T-helper 2 cell (primary cell): ENCODE data around the gene STRN3.
A peak's percentile ranks its signal among the peaks of the same experiment; 100 is the strongest.
"Not testable (repeated sequence)": the region's sequence is repeated elsewhere in the genome, so short reads cannot be mapped to it uniquely, and the experiment has no call there.

Experiments
- DNase-seq, 5 experiments: peaks; one replicate each; pipeline versions ENCODE4 v3.0.0 to v3.0.0-alpha.2; 2012 to 2022

Gene STRN3

GRCh38 chr14:31030469-31030868 lies 4.3 kb upstream of the STRN3 start:
- no peak for DNase-seq

GRCh38 chr14:31029016-31029970 lies 3.1 kb upstream of the STRN3 start:
- peak in 1 of 5 experiments; percentile 33 for DNase-seq

DNA sequence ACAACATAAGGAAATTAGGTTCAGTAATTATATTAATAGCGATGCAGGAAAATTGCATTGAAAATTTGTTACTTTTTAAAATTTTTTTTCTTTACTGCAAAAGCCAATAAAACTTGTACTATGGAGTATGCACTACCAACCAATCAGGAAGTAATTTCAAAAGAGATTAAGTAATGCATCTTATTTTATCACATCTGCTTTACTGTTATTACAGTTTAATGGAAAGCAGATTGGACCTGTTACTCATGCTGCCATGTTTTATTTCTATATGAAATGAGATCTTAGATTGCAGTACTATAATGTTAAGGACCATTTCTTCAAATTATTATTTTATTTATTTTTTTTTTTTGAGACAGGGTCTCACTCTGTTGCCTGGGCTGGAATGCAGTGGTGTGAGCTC lies 1.7 kb upstream of the STRN3 start:
- no peak for DNase-seq

DNA sequence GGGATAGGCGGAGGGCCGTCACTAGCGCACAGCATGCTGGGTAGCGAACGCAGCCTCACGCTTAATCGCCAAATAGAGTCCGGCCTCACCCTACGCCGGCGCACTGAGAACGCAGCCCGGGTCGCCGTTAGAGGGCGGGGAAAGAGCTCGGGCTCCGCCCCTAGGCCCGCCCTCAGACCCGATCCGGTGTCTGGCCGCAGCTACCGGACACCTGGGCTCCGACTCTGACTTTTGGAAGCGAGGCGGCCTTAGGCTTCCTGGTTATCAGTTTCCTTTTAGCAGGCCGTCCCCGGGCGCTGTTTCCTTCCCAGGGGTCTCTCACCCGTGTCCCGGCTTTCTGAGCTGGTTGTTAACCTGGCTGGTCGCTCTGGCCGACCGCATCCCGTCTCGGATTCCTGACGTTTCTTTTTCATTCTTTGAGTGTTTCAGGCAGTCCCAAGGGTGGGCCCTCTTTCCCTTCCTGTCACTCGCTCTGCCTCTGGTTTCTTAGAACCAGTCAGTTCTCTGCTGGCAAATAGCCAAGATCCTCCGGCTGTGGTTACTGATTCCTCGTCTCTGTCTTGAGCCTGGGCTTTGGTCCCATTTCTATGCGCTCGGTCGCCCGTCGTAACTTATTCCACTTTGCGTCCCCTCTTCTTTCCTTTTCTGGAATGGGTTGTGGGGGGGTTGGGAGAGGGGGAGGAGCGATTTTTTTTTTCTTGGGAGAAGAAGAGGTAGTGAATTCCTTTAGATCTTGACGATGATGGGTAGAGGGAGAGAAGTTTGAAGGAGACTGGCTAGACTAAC lies 464 bp upstream of the STRN3 start:
- DNase-seq = peak; percentile 74 to 97 (median 84)

- peak; percentile 25 to 61 (median 40) for DNase-seq
These were observed 657 bp downstream of the STRN3 start, which contains the start of gene AP4S1 for GRCh38 chr14:31025367-31026076. AP4S1 (plus strand) TSS chr14:31025649; CDS start chr14:31066197, 40,548 bp downstream.

GRCh38 chr14:31024577-31025366 lies 1.4 kb downstream of the STRN3 start:
- peak in 1 of 5 experiments; percentile 9 for DNase-seq

DNA sequence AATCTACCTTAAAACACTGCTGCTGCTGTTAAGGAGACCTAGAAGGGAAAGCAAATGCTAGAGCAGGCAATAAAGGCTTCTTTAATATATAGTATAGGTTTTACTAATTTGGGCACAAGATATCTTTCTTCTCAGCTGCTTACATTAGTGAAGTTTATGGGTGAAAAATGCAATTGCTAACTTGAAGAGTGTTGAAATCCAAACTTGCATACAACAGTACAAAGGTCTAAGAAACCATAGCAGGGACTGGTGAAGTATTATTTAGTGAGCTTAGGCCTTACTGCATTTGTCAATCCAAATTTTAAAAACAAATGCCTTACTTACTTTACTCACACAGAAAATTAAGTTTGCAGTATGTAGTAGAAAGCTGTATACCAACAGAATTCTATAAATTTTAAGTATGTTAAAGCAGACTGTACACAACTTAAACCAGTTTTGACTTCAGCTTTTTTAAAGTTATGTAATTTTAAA lies 2.1 kb downstream of the STRN3 start:
- no peak for DNase-seq

DNA sequence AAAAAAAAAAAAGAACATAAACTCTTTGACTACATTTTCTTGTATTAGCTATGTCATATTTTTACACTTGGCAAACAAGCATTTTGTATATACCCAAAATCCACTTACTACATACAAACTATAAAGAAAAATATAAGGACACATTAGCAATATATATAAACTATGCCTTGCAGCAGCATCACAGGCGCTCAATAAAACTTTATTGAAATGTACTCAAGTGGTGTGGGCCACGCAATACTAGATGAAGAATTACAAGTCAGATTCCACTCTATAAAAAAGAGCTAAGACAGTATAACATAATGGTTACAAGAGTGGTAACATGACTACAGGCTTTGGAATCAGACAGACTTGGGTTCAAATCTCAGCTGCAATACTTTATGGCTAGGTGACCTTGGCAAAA lies 3.8 kb downstream of the STRN3 start:
- no peak for DNase-seq

DNA sequence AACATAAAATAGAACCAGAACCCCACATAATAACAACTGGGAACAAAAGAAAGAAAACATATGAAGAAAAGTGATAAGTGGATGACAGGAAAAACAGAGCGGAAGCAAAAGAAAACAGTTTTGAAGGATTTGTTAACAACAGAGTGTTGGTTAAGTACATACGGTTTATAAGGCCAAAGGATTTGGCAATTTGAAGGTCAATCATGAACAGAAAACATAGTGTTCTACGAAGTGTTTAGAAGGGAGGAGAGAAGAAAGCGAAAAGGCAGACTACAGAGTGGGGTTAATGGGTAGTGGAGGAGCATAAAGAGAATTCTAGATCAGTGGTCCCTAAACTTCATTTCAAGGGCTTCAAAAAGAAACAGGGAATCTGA lies 4.6 kb downstream of the STRN3 start:
- no peak for DNase-seq

- no peak for DNase-seq
These were observed 5.2 kb downstream of the STRN3 start for GRCh38 chr14:31020834-31021575.

- no peak for DNase-seq
These were observed 8.0 kb downstream of the STRN3 start for GRCh38 chr14:31018057-31018645.

DNA sequence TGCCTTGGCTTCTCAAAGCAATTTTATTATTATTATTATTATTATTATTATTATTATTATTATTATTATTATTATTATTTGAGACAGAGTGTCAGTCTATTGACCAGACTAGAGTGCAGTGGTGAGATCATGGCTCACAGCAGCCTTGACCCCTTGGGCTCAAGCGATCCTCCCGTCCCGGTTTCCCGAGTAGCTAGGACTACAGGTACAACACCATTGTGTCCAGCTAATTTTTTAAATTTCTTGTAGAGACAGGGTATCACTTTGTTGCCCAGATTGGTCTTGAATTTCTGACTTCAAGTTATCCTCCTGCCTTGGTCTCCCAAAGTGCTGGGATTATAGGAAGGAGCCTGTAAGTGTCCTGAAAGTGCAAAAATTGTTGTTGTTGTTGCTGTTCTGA lies 12.3 kb downstream of the STRN3 start:
- DNase-seq = no peak

DNA sequence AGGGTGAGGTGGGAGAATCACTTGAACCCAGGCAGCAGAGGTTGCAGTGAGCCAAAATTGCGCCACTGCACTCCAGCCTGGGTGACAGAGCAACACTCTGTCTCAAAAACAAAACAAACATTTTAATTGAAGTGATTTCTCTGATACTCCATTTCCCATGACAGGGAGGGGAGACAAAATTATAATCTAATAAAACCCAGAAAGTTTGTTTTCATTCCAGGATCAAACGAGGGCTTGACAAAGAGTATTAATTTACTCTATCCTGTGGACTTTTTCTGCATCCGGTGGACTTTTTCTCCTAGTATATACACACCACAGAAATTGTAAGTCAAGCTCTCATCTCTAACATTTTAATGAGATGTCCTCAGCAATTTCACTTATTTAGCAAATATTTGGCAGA lies 15.2 kb downstream of the STRN3 start:
- DNase-seq = no peak

- DNase-seq = no peak
These were observed 16.2 kb downstream of the STRN3 start for GRCh38 chr14:31009836-31010574.

- no peak for DNase-seq
These were observed 19.5 kb downstream of the STRN3 start for GRCh38 chr14:31006703-31007102.

- DNase-seq = not testable (repeated sequence)
These were observed 22.2 kb downstream of the STRN3 start for GRCh38 chr14:31004007-31004406.

DNA sequence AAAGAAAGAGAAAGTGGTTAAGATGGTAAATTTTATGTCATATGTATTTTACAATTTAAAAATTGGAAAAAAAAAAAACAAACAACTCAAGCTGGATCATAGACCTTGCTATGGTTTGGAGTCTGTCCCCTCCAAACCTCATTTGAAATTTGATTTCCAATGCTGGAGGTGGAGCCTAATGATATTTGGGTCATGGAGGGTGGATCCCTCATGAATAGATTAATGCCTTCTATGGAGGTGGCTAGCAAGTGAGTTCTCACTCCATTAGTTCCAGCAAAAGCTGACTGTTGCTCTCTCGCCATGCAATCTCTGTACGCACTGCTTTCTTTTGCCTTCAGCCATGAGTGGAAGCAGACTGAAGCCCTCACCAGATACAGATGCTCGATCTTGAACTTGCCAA lies 22.9 kb downstream of the STRN3 start:
- no peak for DNase-seq

DNA sequence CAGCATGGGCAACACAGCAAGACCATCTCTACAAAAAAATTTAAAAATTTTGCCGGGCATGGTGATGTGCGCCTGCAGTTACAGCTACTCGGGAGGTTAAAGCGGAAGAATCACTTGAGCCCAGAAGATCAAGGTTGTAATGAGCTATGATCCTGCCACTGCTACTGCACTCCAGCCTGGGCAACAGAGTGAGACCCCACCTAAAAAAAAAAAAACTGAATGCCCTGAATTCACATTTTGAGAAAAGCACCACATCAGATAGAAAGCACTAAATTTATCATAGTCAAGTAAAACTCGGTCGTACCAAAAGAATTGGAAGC lies 24.9 kb downstream of the STRN3 start:
- no peak for DNase-seq

DNA sequence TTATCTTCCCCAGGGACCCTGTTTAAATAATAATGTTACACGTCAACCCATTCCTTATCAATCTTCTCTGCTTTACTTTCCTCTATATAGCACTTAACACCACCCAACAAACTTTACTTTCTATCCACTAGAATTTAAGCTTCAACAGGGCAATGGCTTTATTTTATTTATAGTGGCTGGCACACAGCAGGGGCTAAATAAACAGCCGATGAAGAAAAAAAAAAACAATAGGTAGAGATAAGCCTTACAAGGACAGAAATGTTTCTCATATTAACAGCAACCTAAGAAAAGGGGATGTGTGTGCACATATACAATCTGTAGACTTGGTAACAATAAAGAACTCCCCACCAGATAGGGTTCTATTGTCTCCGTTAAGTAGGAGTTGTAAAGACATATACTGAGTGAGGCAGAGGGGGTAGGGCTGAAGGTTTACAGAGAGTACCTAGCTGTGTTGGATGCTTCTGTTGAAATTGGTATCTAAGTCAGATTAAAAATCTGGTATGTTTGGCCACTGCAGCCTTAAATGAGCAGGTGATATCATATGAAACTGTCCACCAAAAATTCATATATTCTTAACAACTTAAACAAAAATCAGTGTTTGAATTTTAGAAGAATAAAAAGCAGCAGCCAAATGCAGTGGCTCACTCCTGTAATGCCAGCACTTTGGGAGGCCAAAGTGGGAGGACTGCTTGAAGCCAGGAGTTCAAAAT lies 25.4 kb downstream of the STRN3 start:
- no peak for DNase-seq
